GM23248 (cell line): ENCODE results near the gene STK36. TPM values are rescaled to one million over a fixed set of nuclear protein-coding genes. Genes with fewer than 3 reads are reported as not detected.

Experiments
- DNase-seq: peaks from one replicate; pipeline ENCODE4 v3.0.0-alpha.2; 2015
- H2AFZ ChIP-seq: fragments of 200-600 bp; sonication (generic); 2 replicates; pipeline ENCODE4 v1.6.1; 2016; ENCODE audit warnings: antibody characterized with exemption
- H3F3A ChIP-seq: fragments of 200-600 bp; sonication (generic); 2 replicates; pipeline ENCODE4 v1.6.1; 2016; ENCODE audit warnings: mild to moderate bottlenecking, antibody characterized with exemption, mixed run types; ENCODE audit not compliant: insufficient read depth
- H3K27ac ChIP-seq: fragments of 200-600 bp; sonication (generic); 2 replicates; pipeline ENCODE4 v1.5.1; 2016; ENCODE audit warnings: mild to moderate bottlenecking
- H3K27me3 ChIP-seq: fragments of 200-600 bp; sonication (generic); replicated peaks from 2 replicates; pipeline ENCODE4 v1.6.1; 2016; ENCODE audit warnings: mild to moderate bottlenecking; ENCODE audit not compliant: insufficient read depth
- H3K36me3 ChIP-seq: fragments of 200-600 bp; sonication (generic); 2 replicates; pipeline ENCODE4 v1.6.1; 2016; ENCODE audit warnings: low read depth, mild to moderate bottlenecking
- H3K4me1 ChIP-seq: fragments of 200-600 bp; sonication (generic); 2 replicates; pipeline ENCODE4 v1.6.1; 2016; ENCODE audit warnings: mild to moderate bottlenecking; ENCODE audit not compliant: insufficient read depth
- H3K4me2 ChIP-seq: fragments of 200-600 bp; sonication (generic); one replicate; pipeline ENCODE4 v1.6.1; 2016; ENCODE audit warnings: mild to moderate bottlenecking; ENCODE audit not compliant: unreplicated experiment
- H3K4me3 ChIP-seq: fragments of 200-600 bp; sonication (generic); 2 replicates; pipeline ENCODE4 v1.5.1; 2016; ENCODE audit warnings: mild to moderate bottlenecking
- H3K79me2 ChIP-seq: fragments of 200-600 bp; sonication (generic); 2 replicates; pipeline ENCODE4 v1.6.1; 2016; ENCODE audit warnings: mild to moderate bottlenecking; ENCODE audit not compliant: insufficient read depth
- H3K9ac ChIP-seq: fragments of 200-600 bp; sonication (generic); 2 replicates; pipeline ENCODE4 v1.6.1; 2016; ENCODE audit warnings: mild to moderate bottlenecking
- H3K9me2 ChIP-seq: fragments of 200-600 bp; sonication (generic); 2 replicates; pipeline ENCODE4 v1.6.1; 2016; ENCODE audit warnings: mixed run types, mild to moderate bottlenecking, moderate library complexity; ENCODE audit not compliant: insufficient read depth
- H3K9me3 ChIP-seq: fragments of 200-600 bp; sonication (generic); one replicate; pipeline ENCODE4 v1.6.1; 2017; ENCODE audit warnings: low read depth
- H4K20me1 ChIP-seq: fragments of 200-600 bp; sonication (generic); 2 replicates; pipeline ENCODE4 v1.6.0; 2016; ENCODE audit not compliant: insufficient read depth
- EZH2 ChIP-seq: fragments of 200-600 bp; sonication (generic); IDR thresholded peaks from 2 replicates; pipeline ENCODE4 v1.6.1; 2018; ENCODE audit warnings: antibody characterized with exemption, mild to moderate bottlenecking; ENCODE audit not compliant: insufficient read depth, poor library complexity, severe bottlenecking
- EZH2phosphoT487 ChIP-seq: fragments of 200-600 bp; sonication (generic); IDR thresholded peaks from 2 replicates; pipeline ENCODE4 v1.6.1; 2018; ENCODE audit warnings: antibody characterized with exemption, moderate library complexity, mild to moderate bottlenecking, low read depth; ENCODE audit not compliant: insufficient read depth
- whole genome bisulfite sequencing, 2 experiments: methylation state at CpG; one replicate each; pipeline ENCODE4 v1.1.6; 2015 to 2017; ENCODE audit warnings: low lambda C conversion rate in 2 of 2, low coverage in 1 of 2; ENCODE audit errors: missing lambda C conversion rate in 2 of 2; 5-methylcytosine and 5-hydroxymethylcytosine counted together
- in situ Hi-C: fragments of 300-500 bp; cut with MboI; formaldehyde crosslinking; loops from 2 replicates; pipeline ENCODE4 v1.15.0; 2020
- polyA plus RNA-seq: library from polyadenylated mRNA; unstranded; fragments of >200 nt; fragmentation: Nextera tagmentation; extraction: Ambion mirVana; gene quantifications from 2 replicates; pipeline ENCODE4 v1.2.1, GENCODE V29; 2016
- total RNA-seq: library from RNA; depleted of rRNA; stranded (reverse); fragments of >200 nt; shearing (Covaris generic); gene quantifications from 2 replicates; pipeline ENCODE4 v1.2.3, GENCODE V29; 2014

STK36 gene
- total and polyA plus RNA-seq, 2 experiments from 2014 or later: 22.2 to 24.5 TPM

- Histone ChIP-seq H3K4me1 (peaks cover 10% of the 10 kb centered on the region; the same call in 1 of the 2 replicates), H3K27me3 (no peaks in the 10 kb centered on the region), H3K36me3 (peaks cover 15% of the 10 kb centered on the region), H3K9me3 (no peaks in the 10 kb centered on the region), H3K27ac (peak overlapping the region; percentile 96), H3F3A (peaks cover 6% of the 10 kb centered on the region; the same call in 1 of the 2 replicates), H2AFZ (0 out of 2 replicates have a peak overlapping the region, but pooled peaks have one; percentile 45), H4K20me1 (no peaks in the 10 kb centered on the region), H3K4me2 (no peak overlapping the region), H3K4me3 (no peak overlapping the region), H3K9ac (peak overlapping the region; percentile 72), H3K79me2 (no peaks in the 10 kb centered on the region), H3K9me2 (no peaks in the 10 kb centered on the region)
- peak; percentile 87 for DNase-seq
- 38 to 43% methylated on average over 1 of the region's 1 CpG for WGBS, 2 experiments
- in situ Hi-C loops: no loop called here
- TF ChIP-seq EZH2phosphoT487 (no peak), EZH2 (no peak)
Observed at GRCh38 chr2:218645126-218645525, 26.8 kb upstream of the STK36 start.

GRCh38 chr2:218648088-218648786, 23.6 kb upstream of the STK36 start:
- no peak overlapping the region for H3K4me2 ChIP-seq
- in situ Hi-C loops: no loop called here

GRCh38 chr2:218648787-218649100, 23.1 kb upstream of the STK36 start:
- TF ChIP-seq EZH2phosphoT487 (no peak), EZH2 (no peak)
- in situ Hi-C loops: no loop called here
- Histone ChIP-seq H3F3A (peaks cover 15% of the 10 kb centered on the region; the same call in 1 of the 2 replicates), H3K4me3 (no peak overlapping the region), H3K27ac (no peak overlapping the region), H4K20me1 (no peaks in the 10 kb centered on the region), H3K9me2 (no peaks in the 10 kb centered on the region), H3K79me2 (0 out of 2 replicates have a peak, but pooled peaks cover 1% of the 10 kb centered on the region), H3K9ac (no peak overlapping the region), H3K4me1 (peaks cover 10% of the 10 kb centered on the region; the same call in 1 of the 2 replicates), H2AFZ (no peak overlapping the region), H3K36me3 (peaks cover 9% of the 10 kb centered on the region), H3K4me2 (no peak overlapping the region), H3K27me3 (no peaks in the 10 kb centered on the region), H3K9me3 (no peaks in the 10 kb centered on the region)
- 83 to 86% methylated on average over 11 of the region's 11 CpGs for WGBS, 2 experiments
- no peak for DNase-seq

More at GRCh38 chr2:218648088-218648786, 23.6 kb upstream of the STK36 start:
- peak; percentile 72 for DNase-seq
- Histone ChIP-seq H3K9me3 (no peaks in the 10 kb centered on the region), H3K27me3 (no peaks in the 10 kb centered on the region), H3K9me2 (no peaks in the 10 kb centered on the region), H2AFZ (no peak overlapping the region), H3K27ac (no peak overlapping the region), H3K4me1 (peaks cover 10% of the 10 kb centered on the region; the same call in 1 of the 2 replicates), H3F3A (peaks cover 15% of the 10 kb centered on the region; the same call in 1 of the 2 replicates), H3K9ac (no peak overlapping the region), H3K36me3 (peaks cover 9% of the 10 kb centered on the region), H3K79me2 (no peaks in the 10 kb centered on the region), H3K4me3 (no peak overlapping the region), H4K20me1 (no peaks in the 10 kb centered on the region)
- TF ChIP-seq EZH2 (no peak), EZH2phosphoT487 (no peak)
- 63 to 66% methylated on average over 9 of the region's 9 CpGs for WGBS, 2 experiments

GRCh38 chr2:218655751-218656150, 16.1 kb upstream of the STK36 start:
- no peaks in the 10 kb centered on the region for H3K9me3 ChIP-seq
- no peaks in the 10 kb centered on the region for H3K9me2 ChIP-seq
- TF ChIP-seq EZH2phosphoT487 (no peak), EZH2 (no peak)
- no peaks in the 10 kb centered on the region for H4K20me1 ChIP-seq
- H3K9ac ChIP-seq: no peak overlapping the region
- 97 to 100% methylated on average over 2 of the region's 2 CpGs for WGBS, 2 experiments
- H3K4me1 ChIP-seq: peaks cover 4% of the 10 kb centered on the region; the same call in 1 of the 2 replicates
- no peak overlapping the region for H3K4me3 ChIP-seq
- H3K36me3 ChIP-seq: peaks cover 14% of the 10 kb centered on the region; the same call in 1 of the 2 replicates
- no peak for DNase-seq
- in situ Hi-C loops: no loop called here
- H3K79me2 ChIP-seq: peaks cover 63% of the 10 kb centered on the region
- no peak overlapping the region for H3K27ac ChIP-seq
- H3K4me2 ChIP-seq: no peak overlapping the region
- H2AFZ ChIP-seq: no peak overlapping the region
- H3F3A ChIP-seq: 0 out of 2 replicates have a peak, but pooled peaks cover 6% of the 10 kb centered on the region
- H3K27me3 ChIP-seq: no peaks in the 10 kb centered on the region
